ENCODE measurements around the gene TTYH1. TPM values are rescaled to one million over a fixed set of nuclear protein-coding genes. Genes with fewer than 3 reads are reported as not detected.

Gene TTYH1
- total RNA-seq, 1 donor from 2014 or later, result 10.4 TPM

DNA sequence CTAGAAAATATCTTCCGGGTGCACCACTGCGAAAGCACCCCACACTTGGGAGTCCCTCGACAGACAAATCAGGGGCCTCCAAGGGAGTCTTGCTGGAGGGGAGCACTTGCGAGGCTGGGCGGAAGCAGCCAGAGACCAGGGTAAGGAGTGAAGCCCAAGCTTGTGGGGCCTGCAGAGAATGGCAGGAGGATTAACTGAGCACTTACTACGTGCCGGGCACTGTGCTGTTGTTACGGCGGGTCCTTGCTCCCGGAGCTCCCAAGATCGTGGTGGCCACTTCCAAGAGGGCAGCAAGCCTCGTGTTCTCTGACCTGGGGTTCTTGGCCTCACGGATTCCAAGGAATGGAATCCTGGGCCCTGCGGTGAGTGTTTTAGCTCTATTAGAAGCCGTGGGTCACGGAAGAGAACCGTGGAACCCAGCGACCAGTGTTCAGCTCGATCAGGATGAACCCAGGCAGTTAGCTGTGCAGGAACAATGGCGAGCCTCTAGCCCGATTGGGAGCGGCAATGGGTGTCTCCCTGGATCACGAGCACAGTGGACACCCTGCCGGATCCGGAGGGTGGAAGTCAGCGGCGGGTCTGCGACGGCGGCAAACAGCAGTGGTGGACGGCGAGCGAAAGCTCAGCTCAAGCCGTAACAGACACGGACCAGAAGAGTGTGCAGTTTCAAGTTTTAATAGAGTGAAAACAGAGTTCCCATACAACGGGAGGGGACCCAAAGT is 9.6 kb downstream of the TTYH1 start:
- H3K4me1 Mint-ChIP-seq (ENCODE audit: unreplicated experiment), result peaks cover under 1% of the 10 kb centered on the region
- H3K4me3 Mint-ChIP-seq (ENCODE audit: unreplicated experiment), result no peak overlapping the region
- no peaks in the 10 kb centered on the region for H3K9me3 Mint-ChIP-seq (ENCODE audit: unreplicated experiment)
- no peak overlapping the region for H3K27ac Mint-ChIP-seq (ENCODE audit: unreplicated experiment)
- DNase-seq (ENCODE audit: low spot score), result no peak
- TF ChIP-seq, protein P1, sequence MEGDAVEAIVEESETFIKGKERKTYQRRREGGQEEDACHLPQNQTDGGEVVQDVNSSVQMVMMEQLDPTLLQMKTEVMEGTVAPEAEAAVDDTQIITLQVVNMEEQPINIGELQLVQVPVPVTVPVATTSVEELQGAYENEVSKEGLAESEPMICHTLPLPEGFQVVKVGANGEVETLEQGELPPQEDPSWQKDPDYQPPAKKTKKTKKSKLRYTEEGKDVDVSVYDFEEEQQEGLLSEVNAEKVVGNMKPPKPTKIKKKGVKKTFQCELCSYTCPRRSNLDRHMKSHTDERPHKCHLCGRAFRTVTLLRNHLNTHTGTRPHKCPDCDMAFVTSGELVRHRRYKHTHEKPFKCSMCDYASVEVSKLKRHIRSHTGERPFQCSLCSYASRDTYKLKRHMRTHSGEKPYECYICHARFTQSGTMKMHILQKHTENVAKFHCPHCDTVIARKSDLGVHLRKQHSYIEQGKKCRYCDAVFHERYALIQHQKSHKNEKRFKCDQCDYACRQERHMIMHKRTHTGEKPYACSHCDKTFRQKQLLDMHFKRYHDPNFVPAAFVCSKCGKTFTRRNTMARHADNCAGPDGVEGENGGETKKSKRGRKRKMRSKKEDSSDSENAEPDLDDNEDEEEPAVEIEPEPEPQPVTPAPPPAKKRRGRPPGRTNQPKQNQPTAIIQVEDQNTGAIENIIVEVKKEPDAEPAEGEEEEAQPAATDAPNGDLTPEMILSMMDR (IDR thresholded peaks at IDR 0.05; ENCODE audit: unreplicated experiment), result no peak
- peaks cover 5% of the 10 kb centered on the region for H3K27me3 Mint-ChIP-seq (ENCODE audit: unreplicated experiment)
- no peaks in the 10 kb centered on the region for H3K36me3 Mint-ChIP-seq (ENCODE audit: low read depth, unreplicated experiment)

- DNase-seq (ENCODE audit: low spot score), result no peak
- Mint-ChIP-seq H3K36me3 (ENCODE audit: low read depth, unreplicated experiment) (no peaks in the 10 kb centered on the region), H3K27me3 (ENCODE audit: unreplicated experiment) (peaks cover 5% of the 10 kb centered on the region), H3K4me3 (ENCODE audit: unreplicated experiment) (no peak overlapping the region), H3K4me1 (ENCODE audit: unreplicated experiment) (no peaks in the 10 kb centered on the region), H3K9me3 (ENCODE audit: unreplicated experiment) (no peaks in the 10 kb centered on the region), H3K27ac (ENCODE audit: unreplicated experiment) (no peak overlapping the region)
- TF ChIP-seq, protein P1 (IDR thresholded peaks at IDR 0.05; ENCODE audit: unreplicated experiment), result no peak
Measured at GRCh38 chr19:54425382-54425723, 10.1 kb downstream of the TTYH1 start.

- Mint-ChIP-seq H3K27me3 (ENCODE audit: unreplicated experiment) (peaks cover 6% of the 10 kb centered on the region), H3K4me1 (ENCODE audit: unreplicated experiment) (peaks cover 5% of the 10 kb centered on the region), H3K9me3 (ENCODE audit: unreplicated experiment) (no peaks in the 10 kb centered on the region), H3K27ac (ENCODE audit: unreplicated experiment) (no peak overlapping the region), H3K36me3 (ENCODE audit: low read depth, unreplicated experiment) (no peaks in the 10 kb centered on the region), H3K4me3 (ENCODE audit: unreplicated experiment) (no peak overlapping the region)
- TF ChIP-seq, protein P1 (IDR thresholded peaks at IDR 0.05; ENCODE audit: unreplicated experiment), result no peak
- no peak for DNase-seq (ENCODE audit: low spot score)
Measured at GRCh38 chr19:54426291-54426931, 11.1 kb downstream of the TTYH1 start.

GRCh38 chr19:54427586-54427985 is 12.3 kb downstream of the TTYH1 start:
- TF ChIP-seq, protein P1 (IDR thresholded peaks at IDR 0.05; ENCODE audit: unreplicated experiment), result no peak
- Mint-ChIP-seq H3K9me3 (ENCODE audit: unreplicated experiment) (no peaks in the 10 kb centered on the region), H3K27ac (ENCODE audit: unreplicated experiment) (no peak overlapping the region), H3K4me3 (ENCODE audit: unreplicated experiment) (no peak overlapping the region), H3K4me1 (ENCODE audit: unreplicated experiment) (peaks cover 5% of the 10 kb centered on the region), H3K27me3 (ENCODE audit: unreplicated experiment) (peaks cover 8% of the 10 kb centered on the region), H3K36me3 (ENCODE audit: low read depth, unreplicated experiment) (no peaks in the 10 kb centered on the region)
- DNase-seq (ENCODE audit: low spot score), result no peak

Measured in endothelial cell (in vitro differentiated cells).